ENCODE results near the gene CHCHD3.

The CHCHD3 gene

DNA sequence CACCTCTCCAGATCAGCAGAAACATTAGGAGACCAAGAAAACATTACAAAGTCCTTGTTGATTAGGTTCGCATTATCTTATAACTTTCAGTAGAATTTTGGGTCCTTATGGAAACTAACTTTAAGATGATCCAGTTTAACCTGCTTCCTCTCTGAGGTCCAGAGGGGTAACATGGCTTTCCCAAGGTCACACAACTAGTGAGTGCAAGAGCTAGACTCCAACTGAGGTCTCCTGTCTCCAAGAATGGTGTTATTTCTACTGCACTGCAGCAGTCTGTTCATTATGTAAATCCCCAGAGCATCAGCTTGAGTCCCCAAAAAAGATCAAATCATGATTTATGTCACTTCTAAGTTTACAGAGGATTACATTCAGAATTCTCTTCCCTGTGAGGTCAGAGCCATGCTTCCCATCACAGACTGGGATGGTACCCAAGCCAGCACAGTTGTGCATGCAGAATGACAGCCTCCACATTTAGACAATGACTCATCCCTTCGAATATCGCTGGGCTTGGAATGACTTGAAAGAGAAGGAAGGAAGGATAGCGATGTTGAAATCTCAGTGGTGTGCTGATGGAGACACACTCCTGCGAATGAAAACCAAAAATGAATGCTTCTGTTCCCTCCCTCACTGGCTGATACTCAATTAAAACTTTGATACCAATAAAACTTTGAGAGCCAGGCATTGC lies 342.5 kb downstream of the CHCHD3 start:
- DNase-seq (ENCODE audit: low spot score) = no peak

DNA sequence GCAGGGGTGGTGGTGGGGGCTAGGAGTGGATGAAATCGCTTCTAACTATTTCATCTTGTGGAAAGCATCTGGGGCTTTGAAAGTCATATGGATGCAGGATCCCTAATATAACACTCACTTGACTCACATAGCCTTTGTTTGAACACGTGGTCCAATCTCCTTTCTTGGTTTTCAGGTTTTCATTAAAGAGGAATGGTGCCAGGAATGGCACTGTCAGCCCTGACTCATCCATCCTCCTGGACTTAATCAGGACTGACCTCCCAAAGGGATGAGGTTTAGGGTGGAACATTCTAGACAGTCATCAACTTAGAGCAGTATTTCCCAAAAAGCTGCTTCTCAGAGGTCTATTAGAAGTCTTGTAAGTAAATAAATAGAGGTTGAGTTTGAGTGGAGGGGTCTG lies 343.6 kb downstream of the CHCHD3 start:
- no peak for DNase-seq (ENCODE audit: low spot score)

- no peak for DNase-seq (ENCODE audit: low spot score)
These were observed 346.4 kb downstream of the CHCHD3 start for GRCh38 chr7:132735476-132735875.
